IMR-90 (cell line): ENCODE measurements around the gene POU2F1. TPM values are rescaled to one million over a fixed set of nuclear protein-coding genes. Genes with fewer than 3 reads are reported as not detected.

Experiments used
- ATAC-seq: fragments of 200-7000 bp; cut with Tn5 transposase; 2 replicates; pipeline ENCODE4 v1.9.1; 2020; ENCODE audit warnings: low read depth, mild to moderate bottlenecking, moderate library complexity
- BruUV-seq: library from RNA; stranded (reverse); fragments of 400-500 nt; replicated peaks from 2 replicates; lab custom pipeline; 2021; lab: Mats Ljungman, UMichigan
- CTCF ChIA-PET: fragments of 300-600 bp; formaldehyde crosslinking; extraction: SDS; loops from one replicate; lab custom pipeline; 2021; ENCODE audit warnings: antibody characterized with exemption; lab: Yijun Ruan, JAX
- POLR2A ChIA-PET: fragments of 300-600 bp; sonication (Branson Sonifier 250); formaldehyde crosslinking; loops from one replicate; lab custom pipeline; 2022; ENCODE audit warnings: antibody characterized with exemption; ENCODE audit not compliant: unreplicated experiment; lab: Charles Lee
- DNase-seq: peaks from one replicate; pipeline ENCODE4 v3.0.0; 2013
- H2AFZ ChIP-seq: replicated peaks from 2 replicates; pipeline ENCODE3; 2013; ENCODE audit warnings: low read length, mild to moderate bottlenecking; ENCODE audit not compliant: poor library complexity
- H2AK5ac ChIP-seq: 2 replicates; pipeline ENCODE4 v1.6.1; 2013; ENCODE audit warnings: low read depth, low read length, inconsistent platforms
- H2AK9ac ChIP-seq: replicated peaks from 2 replicates; pipeline ENCODE3; 2013; ENCODE audit warnings: mild to moderate bottlenecking, low read depth, low read length, moderate library complexity; ENCODE audit not compliant: poor library complexity
- H2BK120ac ChIP-seq: 2 replicates; pipeline ENCODE4 v1.6.1; 2013; ENCODE audit warnings: low read depth, low read length, inconsistent platforms
- H2BK15ac ChIP-seq: 3 replicates; pipeline ENCODE4 v1.6.1; 2013; ENCODE audit warnings: low read depth, low read length, inconsistent platforms
- H2BK20ac ChIP-seq: 2 replicates; pipeline ENCODE4 v1.6.1; 2013; ENCODE audit warnings: low read depth, mild to moderate bottlenecking, inconsistent platforms, low read length, moderate library complexity
- H2BK5ac ChIP-seq: 2 replicates; pipeline ENCODE4 v1.6.1; 2013; ENCODE audit warnings: mild to moderate bottlenecking, low read depth, low read length, inconsistent platforms; ENCODE audit not compliant: poor library complexity, severe bottlenecking
- H3K14ac ChIP-seq: replicated peaks from 2 replicates; pipeline ENCODE4 v1.6.1; 2013; ENCODE audit warnings: low read depth, low read length, inconsistent platforms
- H3K18ac ChIP-seq: 2 replicates; pipeline ENCODE4 v1.6.1; 2013; ENCODE audit warnings: low read depth, low read length, control low read depth
- H3K23ac ChIP-seq: 2 replicates; pipeline ENCODE4 v1.6.1; 2013; ENCODE audit warnings: low read depth, low read length, inconsistent platforms
- H3K27ac ChIP-seq: 2 replicates; pipeline ENCODE4 v1.5.1; 2013; ENCODE audit warnings: mild to moderate bottlenecking, control low read depth, low read length; ENCODE audit not compliant: insufficient read depth
- H3K27me3 ChIP-seq: 2 replicates; pipeline ENCODE4 v1.6.1; 2013; ENCODE audit warnings: low read length; ENCODE audit not compliant: control insufficient read depth, insufficient read depth
- H3K36me3 ChIP-seq: 2 replicates; pipeline ENCODE4 v1.6.1; 2013; ENCODE audit warnings: low read length, mixed read lengths; ENCODE audit not compliant: control insufficient read depth, insufficient read depth
- H3K4ac ChIP-seq: 2 replicates; pipeline ENCODE4 v1.6.1; 2013; ENCODE audit warnings: low read depth, low read length, inconsistent platforms
- H3K4me1 ChIP-seq: 2 replicates; pipeline ENCODE4 v1.6.1; 2013; ENCODE audit warnings: low read length, mixed read lengths; ENCODE audit not compliant: control insufficient read depth, insufficient read depth
- H3K4me2 ChIP-seq: 2 replicates; pipeline ENCODE4 v1.6.1; 2013; ENCODE audit warnings: low read depth, mild to moderate bottlenecking, control low read depth, low read length, moderate library complexity
- H3K4me3 ChIP-seq: 2 replicates; pipeline ENCODE4 v1.5.1; 2013; ENCODE audit warnings: low read depth, mild to moderate bottlenecking, control low read depth, low read length, moderate library complexity; ENCODE audit not compliant: insufficient read depth
- H3K56ac ChIP-seq: 2 replicates; pipeline ENCODE4 v1.6.1; 2013; ENCODE audit warnings: low read length, inconsistent platforms; ENCODE audit not compliant: insufficient read depth; ENCODE audit errors: extremely low read depth
- H3K79me1 ChIP-seq, 2 experiments: 2 replicates each; pipeline ENCODE4 v1.6.1; 2013; ENCODE audit warnings: low read length in 2 of 2, inconsistent platforms in 1 of 2, low read depth in 1 of 2
- H3K9ac ChIP-seq: 2 replicates; pipeline ENCODE4 v1.6.1; 2013; ENCODE audit warnings: low read depth, low read length, control low read depth
- H3K9me1 ChIP-seq: 2 replicates; pipeline ENCODE4 v1.6.1; 2013; ENCODE audit warnings: low read length, inconsistent platforms; ENCODE audit not compliant: insufficient read depth
- H3K9me3 ChIP-seq: 2 replicates; pipeline ENCODE4 v1.6.1; 2013; ENCODE audit warnings: low read length; ENCODE audit not compliant: control insufficient read depth, insufficient read depth
- H4K20me1 ChIP-seq: 2 replicates; pipeline ENCODE4 v1.6.1; 2013; ENCODE audit warnings: low read length, inconsistent platforms; ENCODE audit not compliant: insufficient read depth
- H4K5ac ChIP-seq: 2 replicates; pipeline ENCODE4 v1.6.1; 2013; ENCODE audit warnings: mild to moderate bottlenecking, low read depth, low read length, control low read depth
- H4K8ac ChIP-seq, 2 experiments: 2 replicates each; pipeline ENCODE4 v1.6.1; 2013; ENCODE audit warnings: low read depth in 2 of 2, low read length in 2 of 2, control low read depth in 1 of 2, inconsistent platforms in 1 of 2
- H4K91ac ChIP-seq: 2 replicates; pipeline ENCODE4 v1.6.1; 2013; ENCODE audit warnings: low read depth, low read length, inconsistent platforms; ENCODE audit not compliant: insufficient read depth
- BHLHE40 ChIP-seq: fragments of 150-350 bp; IDR thresholded peaks from 2 replicates; pipeline ENCODE4 v1.6.1; 2016; ENCODE audit warnings: mild to moderate bottlenecking, low read depth, low read length
- CEBPB ChIP-seq: IDR thresholded peaks from 2 replicates; pipeline ENCODE4 v1.6.1; 2012; ENCODE audit warnings: low read depth, low read length, improper control_type of control experiment
- CHD1 ChIP-seq: IDR thresholded peaks from 2 replicates; pipeline ENCODE4 v1.6.1; 2012; ENCODE audit warnings: low read depth, low read length, improper control_type of control experiment
- FOS ChIP-seq: fragments of 150-350 bp; IDR thresholded peaks from 2 replicates; pipeline ENCODE4 v1.6.1; 2016; ENCODE audit warnings: low read depth, low read length
- MAFK ChIP-seq: IDR thresholded peaks from 2 replicates; pipeline ENCODE4 v1.6.1; 2012; ENCODE audit warnings: low read depth, low read length, improper control_type of control experiment
- MAZ ChIP-seq: IDR thresholded peaks from 2 replicates; pipeline ENCODE4 v1.6.1; 2012; ENCODE audit warnings: low read depth, mild to moderate bottlenecking, low read length, improper control_type of control experiment, moderate library complexity, borderline replicate concordance
- MXI1 ChIP-seq: IDR thresholded peaks from 2 replicates; pipeline ENCODE4 v1.6.1; 2012; ENCODE audit warnings: low read depth, mild to moderate bottlenecking, low read length, moderate library complexity, borderline replicate concordance
- NFE2L2 ChIP-seq: fragments of 150-350 bp; IDR thresholded peaks from 2 replicates; pipeline ENCODE4 v1.6.1; 2016; ENCODE audit warnings: low read depth, mild to moderate bottlenecking, low read length
- POLR2A ChIP-seq: IDR thresholded peaks from 2 replicates; pipeline ENCODE4 v1.6.1; 2012; ENCODE audit warnings: mild to moderate bottlenecking, low read depth, low read length
- RAD21 ChIP-seq: IDR thresholded peaks from 2 replicates; pipeline ENCODE4 v1.6.1; 2012; ENCODE audit warnings: low read length, improper control_type of control experiment
- RCOR1 ChIP-seq: IDR thresholded peaks from 2 replicates; pipeline ENCODE4 v1.6.1; 2012; ENCODE audit warnings: mild to moderate bottlenecking, low read length, improper control_type of control experiment; ENCODE audit not compliant: insufficient replicate concordance
- RFX5 ChIP-seq: IDR thresholded peaks from 2 replicates; pipeline ENCODE4 v1.8.0; 2012; ENCODE audit warnings: low read depth, mild to moderate bottlenecking, low read length, moderate library complexity
- SMC3 ChIP-seq: fragments of 150-350 bp; IDR thresholded peaks from 2 replicates; pipeline ENCODE4 v1.6.1; 2016; ENCODE audit warnings: low read depth, mild to moderate bottlenecking, antibody characterized with exemption, low read length, moderate library complexity
- USF2 ChIP-seq: fragments of 150-350 bp; IDR thresholded peaks from 2 replicates; pipeline ENCODE4 v1.6.1; 2017; ENCODE audit warnings: mild to moderate bottlenecking, antibody characterized with exemption, low read length, low read depth
- WGBS, 2 experiments: methylation state at CpG; one replicate each; pipeline versions ENCODE4 v1.1.5 to v1.1.7; 2013; ENCODE audit warnings: missing lambda C conversion rate in 2 of 2; ENCODE audit not compliant: insufficient read length in 1 of 2; ENCODE audit errors: extremely low coverage in 2 of 2; 5-methylcytosine and 5-hydroxymethylcytosine counted together
- dilution Hi-C: fragments of 300-500 bp; cut with HindIII; formaldehyde crosslinking; loops from one replicate; pipeline ENCODE4 v1.14.3; 2018; ENCODE audit warnings: low sequenced_read_pairs; ENCODE audit not compliant: unreplicated experiment
- in situ Hi-C: fragments of 300-500 bp; cut with MboI; formaldehyde crosslinking; loops from 3 replicates; pipeline ENCODE4 v1.14.3; 2019; ENCODE audit warnings: low sequenced_read_pairs, inconsistent platforms, mixed read lengths
- intact Hi-C: fragments of 100-400 bp; cut with micrococcal nuclease; formaldehyde crosslinking; loops from 2 replicates; pipeline ENCODE4 v1.10.0; 2022
- polyA plus RNA-seq, 3 experiments: library from polyadenylated mRNA; depleted of rRNA; stranded (reverse); fragments of >200 nt; gene quantifications; 2 replicates each; pipeline ENCODE4 v1.2.3, GENCODE V29; 2012; ENCODE audit warnings: low replicate concordance in 1 of 3
- total RNA-seq: library from RNA; depleted of rRNA; stranded (reverse); fragments of >200 nt; gene quantifications from 2 replicates; pipeline ENCODE4 v1.2.3, GENCODE V29; 2012
- TF ChIP-seq, protein P1 (sequence below): fragments of 150-350 bp; IDR thresholded peaks from 2 replicates; pipeline ENCODE4 v1.6.1; 2016; ENCODE audit warnings: low read depth, mild to moderate bottlenecking, low read length, moderate library complexity, borderline replicate concordance
- TF ChIP-seq, protein P2 (sequence below): conservative IDR thresholded peaks from 2 replicates; pipeline ENCODE4 v1.5.1; 2012; ENCODE audit warnings: mild to moderate bottlenecking, low read depth, low read length, improper control_type of control experiment

Gene POU2F1
- total and polyA plus RNA-seq, 2 of the 4 experiments (the other 2 are of a cell fraction) = 1.2 to 3.4 TPM

DNA sequence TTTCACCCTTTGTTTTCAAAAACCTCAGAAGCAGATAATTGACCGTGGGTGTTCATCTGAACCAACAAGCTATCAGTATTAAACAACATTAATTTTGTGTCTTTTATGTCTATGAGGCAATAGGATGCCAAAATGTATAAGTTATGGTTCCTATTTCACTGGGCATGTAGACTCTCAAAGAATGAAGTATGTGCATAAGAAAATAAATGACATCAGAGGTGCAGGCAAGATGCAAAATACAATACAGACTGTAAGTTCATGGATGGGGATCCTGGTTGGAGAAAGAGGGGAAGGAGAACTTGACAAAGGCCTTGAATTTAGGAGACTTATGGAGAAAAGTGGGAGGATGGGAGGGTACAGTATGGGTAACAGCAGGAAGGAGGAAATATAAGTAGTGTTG, 23.4 kb upstream of the POU2F1 start:
- H3K36me3 ChIP-seq = no peaks in the 10 kb centered on the region
- no peak overlapping the region for H2AK5ac ChIP-seq
- H2BK15ac ChIP-seq = no peak overlapping the region
- POLR2A ChIA-PET = no interaction called here
- TF ChIP-seq MAFK = no peak
- TF ChIP-seq RFX5 = no peak
- no peak for TF ChIP-seq SMC3
- TF ChIP-seq MAZ = no peak
- no peak for TF ChIP-seq POLR2A
- TF ChIP-seq, protein P1, sequence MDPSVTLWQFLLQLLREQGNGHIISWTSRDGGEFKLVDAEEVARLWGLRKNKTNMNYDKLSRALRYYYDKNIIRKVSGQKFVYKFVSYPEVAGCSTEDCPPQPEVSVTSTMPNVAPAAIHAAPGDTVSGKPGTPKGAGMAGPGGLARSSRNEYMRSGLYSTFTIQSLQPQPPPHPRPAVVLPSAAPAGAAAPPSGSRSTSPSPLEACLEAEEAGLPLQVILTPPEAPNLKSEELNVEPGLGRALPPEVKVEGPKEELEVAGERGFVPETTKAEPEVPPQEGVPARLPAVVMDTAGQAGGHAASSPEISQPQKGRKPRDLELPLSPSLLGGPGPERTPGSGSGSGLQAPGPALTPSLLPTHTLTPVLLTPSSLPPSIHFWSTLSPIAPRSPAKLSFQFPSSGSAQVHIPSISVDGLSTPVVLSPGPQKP = no peak
- no peak for TF ChIP-seq MXI1
- no peak for TF ChIP-seq BHLHE40
- TF ChIP-seq FOS = no peak
- no peak for TF ChIP-seq RCOR1
- no peak for TF ChIP-seq NFE2L2
- TF ChIP-seq CEBPB = no peak
- TF ChIP-seq RAD21 = no peak
- TF ChIP-seq USF2 = no peak
- TF ChIP-seq CHD1 = no peak
- TF ChIP-seq, protein P2, sequence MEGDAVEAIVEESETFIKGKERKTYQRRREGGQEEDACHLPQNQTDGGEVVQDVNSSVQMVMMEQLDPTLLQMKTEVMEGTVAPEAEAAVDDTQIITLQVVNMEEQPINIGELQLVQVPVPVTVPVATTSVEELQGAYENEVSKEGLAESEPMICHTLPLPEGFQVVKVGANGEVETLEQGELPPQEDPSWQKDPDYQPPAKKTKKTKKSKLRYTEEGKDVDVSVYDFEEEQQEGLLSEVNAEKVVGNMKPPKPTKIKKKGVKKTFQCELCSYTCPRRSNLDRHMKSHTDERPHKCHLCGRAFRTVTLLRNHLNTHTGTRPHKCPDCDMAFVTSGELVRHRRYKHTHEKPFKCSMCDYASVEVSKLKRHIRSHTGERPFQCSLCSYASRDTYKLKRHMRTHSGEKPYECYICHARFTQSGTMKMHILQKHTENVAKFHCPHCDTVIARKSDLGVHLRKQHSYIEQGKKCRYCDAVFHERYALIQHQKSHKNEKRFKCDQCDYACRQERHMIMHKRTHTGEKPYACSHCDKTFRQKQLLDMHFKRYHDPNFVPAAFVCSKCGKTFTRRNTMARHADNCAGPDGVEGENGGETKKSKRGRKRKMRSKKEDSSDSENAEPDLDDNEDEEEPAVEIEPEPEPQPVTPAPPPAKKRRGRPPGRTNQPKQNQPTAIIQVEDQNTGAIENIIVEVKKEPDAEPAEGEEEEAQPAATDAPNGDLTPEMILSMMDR = no peak
- no peak overlapping the region for H3K4me3 ChIP-seq
- no peaks in the 10 kb centered on the region for H3K4me1 ChIP-seq
- H2BK120ac ChIP-seq = no peak overlapping the region
- H4K8ac ChIP-seq = no peak overlapping the region
- in situ Hi-C loops (no loop called here), dilution Hi-C loops (no loop called here), intact Hi-C loops (no loop called here)
- no peak overlapping the region for H3K18ac ChIP-seq
- CTCF ChIA-PET = interaction anchor here (1.5 kb wide), 1 partner anchor 23 kb away, joined by 5 read pairs; the partner anchor contains the start of gene POU2F1
- DNase-seq = no peak
- no TSS peak for BruUV-seq
- no peak for ATAC-seq
- H3K4ac ChIP-seq = no peak overlapping the region
- no peak overlapping the region for H3K27ac ChIP-seq
- no peaks in the 10 kb centered on the region for H3K9me3 ChIP-seq
- no peak overlapping the region for H2AFZ ChIP-seq
- no CpG with 5 or more reads among the region's 1 CpG for WGBS, 2 experiments
- H3K14ac ChIP-seq = no peak overlapping the region
- H2BK20ac ChIP-seq = no peak overlapping the region
- H3K27me3 ChIP-seq = peaks cover 3% of the 10 kb centered on the region; the same call in 1 of the 2 replicates
- no peak overlapping the region for H3K4me2 ChIP-seq
- H4K20me1 ChIP-seq = no peaks in the 10 kb centered on the region
- H3K79me1 ChIP-seq = no peaks in the 10 kb centered on the region
- H3K9me1 ChIP-seq = no peaks in the 10 kb centered on the region
- no peak overlapping the region for H3K56ac ChIP-seq
- no peak overlapping the region for H2BK5ac ChIP-seq
- no peak overlapping the region for H4K91ac ChIP-seq
- no peak overlapping the region for H2AK9ac ChIP-seq
- H4K5ac ChIP-seq = no peak overlapping the region
- H3K9ac ChIP-seq = no peak overlapping the region
- no peak overlapping the region for H3K23ac ChIP-seq
